ENCODE results near the gene CFAP410. TPM values are rescaled to one million over a fixed set of nuclear protein-coding genes. Genes with fewer than 3 reads are reported as not detected.
"Not testable (repeated sequence)": the region's sequence is repeated elsewhere in the genome, so short reads cannot be mapped to it uniquely, and the experiment has no call there.

The CFAP410 gene
- total RNA-seq, 1 donor = 9.5 TPM

DNA sequence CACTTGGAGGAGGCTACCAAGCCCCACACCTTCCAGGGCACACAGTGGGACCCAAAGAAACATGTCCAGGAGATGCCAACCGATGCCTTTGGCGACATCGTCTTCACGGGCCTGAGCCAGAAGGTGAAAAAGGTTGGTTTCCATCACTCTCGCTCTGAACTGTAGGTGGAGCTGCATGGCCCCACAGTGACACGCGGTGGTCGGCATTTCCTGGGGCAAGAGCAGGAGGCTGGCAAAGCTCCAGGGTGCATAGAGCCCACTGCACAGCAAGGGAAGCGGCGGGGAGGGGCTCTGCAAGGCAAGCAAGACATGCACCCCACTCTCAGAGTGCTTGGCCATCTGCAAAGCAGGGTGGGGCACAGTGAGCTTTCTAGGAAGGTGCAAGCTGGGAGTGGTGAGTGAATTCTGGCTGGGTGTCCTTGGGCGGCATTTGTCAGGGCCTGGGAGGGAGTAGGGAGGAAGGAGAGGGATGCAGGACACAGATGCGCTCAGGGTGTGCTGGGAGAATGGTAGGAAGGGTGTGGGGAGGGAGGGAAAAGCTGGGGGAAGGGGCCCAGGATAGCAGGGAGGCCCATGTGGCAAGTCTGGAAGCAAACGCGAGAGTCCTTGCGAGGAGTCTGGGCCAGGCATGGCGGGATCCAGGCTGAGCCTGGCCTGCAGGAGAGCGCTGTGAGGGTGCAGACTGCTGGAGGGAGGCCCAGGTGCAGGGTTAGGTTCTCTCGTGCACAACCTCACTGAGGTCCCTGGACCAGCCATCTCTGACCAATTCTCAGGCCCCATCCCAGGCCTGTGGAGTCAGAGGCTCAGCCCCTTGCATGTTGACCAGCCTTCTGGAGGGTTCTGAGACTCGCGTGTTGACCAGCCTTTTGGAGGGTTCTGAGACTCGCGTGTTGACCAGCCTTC is 25.2 kb upstream of the CFAP410 start:
- no peak for DNase-seq (ENCODE audit: low read depth)
- no peak overlapping the region for H3K4me3 ChIP-seq (ENCODE audit: low read depth, low read length)
- TF ChIP-seq, protein P1, sequence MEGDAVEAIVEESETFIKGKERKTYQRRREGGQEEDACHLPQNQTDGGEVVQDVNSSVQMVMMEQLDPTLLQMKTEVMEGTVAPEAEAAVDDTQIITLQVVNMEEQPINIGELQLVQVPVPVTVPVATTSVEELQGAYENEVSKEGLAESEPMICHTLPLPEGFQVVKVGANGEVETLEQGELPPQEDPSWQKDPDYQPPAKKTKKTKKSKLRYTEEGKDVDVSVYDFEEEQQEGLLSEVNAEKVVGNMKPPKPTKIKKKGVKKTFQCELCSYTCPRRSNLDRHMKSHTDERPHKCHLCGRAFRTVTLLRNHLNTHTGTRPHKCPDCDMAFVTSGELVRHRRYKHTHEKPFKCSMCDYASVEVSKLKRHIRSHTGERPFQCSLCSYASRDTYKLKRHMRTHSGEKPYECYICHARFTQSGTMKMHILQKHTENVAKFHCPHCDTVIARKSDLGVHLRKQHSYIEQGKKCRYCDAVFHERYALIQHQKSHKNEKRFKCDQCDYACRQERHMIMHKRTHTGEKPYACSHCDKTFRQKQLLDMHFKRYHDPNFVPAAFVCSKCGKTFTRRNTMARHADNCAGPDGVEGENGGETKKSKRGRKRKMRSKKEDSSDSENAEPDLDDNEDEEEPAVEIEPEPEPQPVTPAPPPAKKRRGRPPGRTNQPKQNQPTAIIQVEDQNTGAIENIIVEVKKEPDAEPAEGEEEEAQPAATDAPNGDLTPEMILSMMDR (IDR thresholded peaks at IDR 0.05; ENCODE audit: insufficient read depth, low read depth, low read length) = no peak

DNA sequence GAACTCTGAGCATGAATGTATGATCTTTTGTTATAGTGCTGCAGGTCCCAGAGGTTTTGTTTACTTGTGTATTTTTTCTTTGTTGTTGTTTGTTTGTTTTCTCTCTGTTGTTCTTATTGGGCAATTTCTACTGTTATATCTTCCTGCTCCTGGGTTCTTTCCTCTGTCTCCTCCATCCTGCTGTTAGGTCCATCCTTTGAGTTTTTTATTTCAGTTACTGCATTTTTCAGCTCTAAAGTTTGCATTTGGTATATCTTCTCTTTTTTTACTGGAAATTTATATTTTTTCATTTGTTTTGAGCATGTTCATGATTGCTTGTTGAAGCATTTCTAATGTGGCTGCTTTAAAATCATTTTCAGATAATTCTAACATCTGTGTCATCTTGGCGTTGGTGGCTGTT is 24.1 kb upstream of the CFAP410 start:
- TF ChIP-seq, protein P1 (IDR thresholded peaks at IDR 0.05; ENCODE audit: insufficient read depth, low read depth, low read length) = no peak
- no peak for DNase-seq (ENCODE audit: low read depth)
- H3K4me3 ChIP-seq (ENCODE audit: low read depth, low read length) = no peak overlapping the region

DNA sequence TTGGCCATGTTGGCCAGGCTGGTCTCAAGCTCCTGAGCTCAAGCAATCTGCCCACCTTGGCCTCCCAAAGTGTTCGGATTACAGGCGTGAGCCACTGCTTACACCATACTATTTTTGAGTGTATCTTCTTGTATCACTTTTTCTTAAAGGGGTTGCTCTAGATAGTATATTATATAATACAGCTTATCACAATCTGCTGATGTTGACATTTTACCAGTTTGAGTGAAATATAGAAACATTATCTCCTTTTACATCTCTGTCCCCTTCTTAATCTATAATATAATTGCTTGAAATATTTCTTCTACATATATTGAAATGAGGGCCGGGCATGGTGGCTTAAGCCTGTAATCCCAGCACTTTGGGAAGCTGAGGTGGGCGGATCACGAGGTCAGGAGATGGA is 22.7 kb upstream of the CFAP410 start:
- H3K4me3 ChIP-seq (ENCODE audit: low read depth, low read length) = not testable (repeated sequence)

DNA sequence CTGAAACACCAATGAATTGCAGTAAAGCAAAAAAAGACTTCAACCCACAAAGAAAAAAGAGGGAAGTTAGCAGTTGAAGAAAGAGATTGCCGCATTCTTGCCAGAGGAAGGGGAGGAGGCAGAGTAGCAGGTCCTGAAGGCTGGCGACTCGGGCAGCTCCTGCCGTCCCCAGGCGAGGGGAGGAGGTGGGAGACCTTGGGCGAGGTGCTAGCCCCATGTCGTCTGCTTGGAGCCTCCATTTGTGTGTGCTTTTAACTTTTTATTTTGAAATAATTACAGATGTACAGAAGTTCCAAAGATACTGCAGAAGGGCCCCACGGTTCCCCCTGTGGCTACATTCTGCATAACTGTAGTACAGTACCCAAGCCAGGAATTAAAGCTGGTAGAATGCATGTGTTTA is 21.0 kb upstream of the CFAP410 start:
- no peak for DNase-seq (ENCODE audit: low read depth)
- no peak overlapping the region for H3K4me3 ChIP-seq (ENCODE audit: low read depth, low read length)
- TF ChIP-seq, protein P1 (IDR thresholded peaks at IDR 0.05; ENCODE audit: insufficient read depth, low read depth, low read length) = no peak

More for the DNA sequence above, 22.7 kb upstream of the CFAP410 start:
- not testable (repeated sequence) for DNase-seq (ENCODE audit: low read depth)

DNA sequence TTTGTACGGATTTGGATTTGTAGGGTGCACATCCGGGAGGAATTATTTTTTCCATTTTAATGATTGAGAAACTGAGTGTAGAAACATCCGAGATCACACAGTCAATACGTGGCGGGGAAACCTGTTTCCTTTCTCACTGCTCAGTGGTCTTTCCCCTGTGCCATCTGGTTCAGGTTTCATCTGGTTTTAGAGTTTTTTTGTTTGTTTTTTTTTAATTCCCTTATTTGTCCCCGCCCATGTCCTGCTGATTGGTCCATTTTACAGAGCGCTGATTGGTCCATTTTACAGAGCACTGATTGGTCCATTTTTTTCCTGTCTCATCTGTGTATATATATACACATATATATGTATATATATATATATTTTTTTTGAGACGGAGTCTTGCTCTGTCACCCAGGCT is 20.2 kb upstream of the CFAP410 start:
- no peak overlapping the region for H3K4me3 ChIP-seq (ENCODE audit: low read depth, low read length)
- TF ChIP-seq, protein P1 (IDR thresholded peaks at IDR 0.05; ENCODE audit: insufficient read depth, low read depth, low read length) = no peak
- no peak for DNase-seq (ENCODE audit: low read depth)

DNA sequence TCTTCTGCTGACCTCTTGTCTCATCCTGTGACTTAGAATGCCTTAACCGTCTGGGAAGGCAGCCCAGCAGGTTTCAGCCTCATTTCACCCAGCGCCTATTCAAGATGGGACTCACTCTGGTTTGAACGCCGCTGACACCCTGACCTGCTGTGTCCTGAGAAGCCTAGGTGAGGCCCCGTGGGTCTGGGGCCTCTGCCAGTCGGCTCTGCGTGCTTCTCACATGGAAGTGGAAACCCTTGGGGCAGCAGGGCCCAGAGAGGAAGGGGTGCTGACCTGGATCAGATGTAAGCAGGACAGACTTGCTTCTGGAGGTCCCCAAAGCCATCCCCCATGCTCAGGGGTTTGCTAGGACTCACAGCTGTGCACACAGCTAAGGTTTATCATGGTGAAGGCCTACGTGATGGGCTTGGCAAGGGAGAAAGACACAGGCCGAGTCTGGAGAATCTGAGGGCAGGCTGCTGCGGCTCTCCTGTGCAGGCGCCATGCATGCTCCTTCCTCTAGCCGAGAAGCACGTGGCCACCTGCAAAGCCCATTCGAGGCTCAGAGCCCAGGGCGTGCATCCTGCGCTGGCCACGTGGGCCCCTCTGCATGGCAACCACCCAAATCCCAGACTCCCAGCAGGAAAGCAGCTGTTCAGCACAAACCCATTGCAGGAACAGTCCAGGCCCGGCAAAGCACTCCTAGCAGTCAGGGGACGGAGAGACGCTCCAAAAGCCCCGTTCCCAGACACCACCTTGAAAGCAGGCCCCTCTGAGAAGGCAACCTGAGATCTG is 18.1 kb upstream of the CFAP410 start:
- DNase-seq (ENCODE audit: low read depth) = no peak
- TF ChIP-seq, protein P1 (IDR thresholded peaks at IDR 0.05; ENCODE audit: insufficient read depth, low read depth, low read length) = no peak
- H3K4me3 ChIP-seq (ENCODE audit: low read depth, low read length) = no peak overlapping the region

DNA sequence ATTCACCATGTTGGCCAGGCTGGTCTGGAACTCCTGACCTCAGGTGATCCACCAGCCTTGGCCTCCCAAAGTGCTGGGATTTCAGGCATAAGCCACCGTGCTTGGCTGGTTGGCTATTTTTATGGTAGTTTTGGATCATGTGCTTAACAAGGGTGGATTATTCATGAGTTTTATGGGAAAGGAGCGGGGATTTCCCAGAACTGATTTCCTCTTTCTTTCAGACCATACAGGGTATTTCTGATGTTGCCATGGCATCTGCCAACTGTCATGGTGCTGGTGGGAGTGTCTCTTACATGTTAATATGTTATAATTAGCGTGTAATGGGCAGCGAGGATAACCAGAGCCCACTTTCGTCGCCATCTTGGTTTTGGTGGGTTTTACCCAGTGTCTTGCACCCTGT is 17.4 kb upstream of the CFAP410 start:
- H3K4me3 ChIP-seq (ENCODE audit: low read depth, low read length) = no peak overlapping the region
- no peak for DNase-seq (ENCODE audit: low read depth)
- TF ChIP-seq, protein P1 (IDR thresholded peaks at IDR 0.05; ENCODE audit: insufficient read depth, low read depth, low read length) = no peak

Measured in fibroblast of villous mesenchyme (primary cell).